GM23248 (cell line): ENCODE measurements around the gene PRDM16.

ENCODE experiments used
- EZH2 ChIP-seq: fragments of 200-600 bp; sonication (generic); IDR thresholded peaks from 2 replicates; pipeline ENCODE4 v1.6.1; 2018; ENCODE audit warnings: antibody characterized with exemption, mild to moderate bottlenecking; ENCODE audit not compliant: insufficient read depth, poor library complexity, severe bottlenecking
- EZH2phosphoT487 ChIP-seq: fragments of 200-600 bp; sonication (generic); IDR thresholded peaks from 2 replicates; pipeline ENCODE4 v1.6.1; 2018; ENCODE audit warnings: antibody characterized with exemption, moderate library complexity, mild to moderate bottlenecking, low read depth; ENCODE audit not compliant: insufficient read depth

- TF ChIP-seq EZH2 (no peak), EZH2phosphoT487 (no peak)
These were observed 156.7 kb downstream of the PRDM16 start for GRCh38 chr1:3225661-3226060.
